SK-N-MC (cell line): ENCODE results near the gene KRTAP5-7.

Source experiments
- EZH2 ChIP-seq: fragments of 200-600 bp; sonication (generic); IDR thresholded peaks from one replicate; pipeline ENCODE4 v1.6.1; 2017; ENCODE audit warnings: antibody characterized with exemption
- FOXP2 ChIP-seq: optimal IDR thresholded peaks from 2 replicates; pipeline ENCODE3; 2011; ENCODE audit warnings: mild to moderate bottlenecking, moderate library complexity; ENCODE audit not compliant: insufficient read depth; ENCODE audit errors: extremely low read length, control extremely low read depth
- POLR2AphosphoS5 ChIP-seq: IDR thresholded peaks from 2 replicates; pipeline ENCODE4 v1.6.1; 2012; ENCODE audit warnings: mild to moderate bottlenecking, low read depth, low read length, borderline replicate concordance

GRCh38 chr11:71507102-71507501 lies 20.0 kb upstream of the KRTAP5-7 start:
- TF ChIP-seq POLR2AphosphoS5 (no peak), EZH2 (no peak), FOXP2 (no peak)
